HG03342 (cell line): ENCODE data around the gene UBXN11.

Experiments used
- ATAC-seq: cut with Tn5 transposase; IDR thresholded peaks from one replicate; pipeline ENCODE4 v1.9.1; 2021; ENCODE audit warnings: mild to moderate bottlenecking, moderate library complexity; ENCODE audit not compliant: unreplicated experiment

UBXN11 gene, protein sequence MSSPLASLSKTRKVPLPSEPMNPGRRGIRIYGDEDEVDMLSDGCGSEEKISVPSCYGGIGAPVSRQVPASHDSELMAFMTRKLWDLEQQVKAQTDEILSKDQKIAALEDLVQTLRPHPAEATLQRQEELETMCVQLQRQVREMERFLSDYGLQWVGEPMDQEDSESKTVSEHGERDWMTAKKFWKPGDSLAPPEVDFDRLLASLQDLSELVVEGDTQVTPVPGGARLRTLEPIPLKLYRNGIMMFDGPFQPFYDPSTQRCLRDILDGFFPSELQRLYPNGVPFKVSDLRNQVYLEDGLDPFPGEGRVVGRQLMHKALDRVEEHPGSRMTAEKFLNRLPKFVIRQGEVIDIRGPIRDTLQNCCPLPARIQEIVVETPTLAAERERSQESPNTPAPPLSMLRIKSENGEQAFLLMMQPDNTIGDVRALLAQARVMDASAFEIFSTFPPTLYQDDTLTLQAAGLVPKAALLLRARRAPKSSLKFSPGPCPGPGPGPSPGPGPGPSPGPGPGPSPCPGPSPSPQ

DNA sequence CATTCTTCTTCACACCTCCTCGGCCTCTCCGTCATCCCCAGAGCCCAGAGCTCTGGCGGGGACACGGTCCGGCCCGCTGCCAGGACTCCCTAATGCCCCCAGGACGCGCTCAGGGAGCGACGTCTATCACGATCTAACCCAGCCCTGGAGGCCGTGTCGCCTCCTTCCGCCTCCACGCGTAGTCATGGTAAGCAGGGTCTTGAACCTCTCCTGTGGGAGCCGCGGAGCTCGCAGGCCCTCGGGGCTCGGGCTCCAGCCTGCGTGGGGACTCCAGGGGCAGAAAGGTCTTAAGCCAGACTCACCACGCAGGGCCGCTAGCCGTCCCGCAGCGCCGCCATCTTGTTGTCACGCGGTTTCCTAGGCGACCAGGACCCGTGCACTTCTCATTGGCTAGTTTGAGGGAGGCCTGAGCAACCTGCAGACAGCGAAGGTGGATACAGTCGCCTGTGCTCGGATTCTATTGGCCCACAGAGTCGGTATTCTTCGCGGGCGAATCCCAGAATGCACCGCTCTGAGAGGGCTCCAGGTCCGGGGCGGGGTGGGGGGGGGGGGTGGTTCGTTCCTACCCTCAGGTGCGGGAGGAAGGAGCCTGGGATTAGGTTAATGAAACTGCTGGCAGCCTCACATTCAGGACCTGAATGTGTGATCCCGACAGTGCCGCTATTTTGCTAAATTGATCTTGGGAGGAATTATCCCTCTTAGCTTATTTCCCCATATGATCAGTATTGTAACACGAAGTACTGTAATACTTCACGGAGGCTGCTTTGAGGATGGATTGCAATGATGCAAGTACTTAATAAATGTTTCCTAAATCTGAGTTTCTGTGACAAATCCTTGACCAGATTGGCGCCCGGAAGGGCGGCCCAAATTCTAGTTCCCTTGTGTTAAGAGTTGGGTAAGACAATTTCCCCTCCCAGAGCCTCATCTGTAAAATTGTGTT is at the start of gene UBXN11:
Gene UBXN11, minus strand, starts transcription at position 347 of the 940 bp plus-strand sequence. CDS start 3,753 bp downstream, outside the sequence.
- ATAC-seq: peak; percentile 99

DNA sequence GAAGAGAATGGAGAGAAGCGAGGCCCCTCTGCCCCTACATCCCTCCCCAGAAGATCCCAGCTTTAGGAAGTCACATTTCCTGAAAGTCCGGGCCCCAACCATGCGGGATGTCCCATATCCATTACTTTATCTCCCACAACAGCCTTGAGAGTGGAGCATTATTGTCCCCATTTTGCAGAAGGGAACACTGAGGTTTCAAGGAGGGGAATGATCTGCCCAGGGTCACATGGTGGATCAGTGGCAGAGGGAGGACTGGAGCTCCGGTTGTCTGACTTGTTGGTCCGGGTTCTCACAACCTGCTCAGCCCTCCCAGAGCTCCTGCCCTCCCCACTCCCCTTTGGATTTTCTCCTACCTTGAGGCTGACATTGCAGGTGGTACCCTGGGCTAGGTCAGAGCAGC is 49.7 kb upstream of the UBXN11 start:
- no peak for ATAC-seq

DNA sequence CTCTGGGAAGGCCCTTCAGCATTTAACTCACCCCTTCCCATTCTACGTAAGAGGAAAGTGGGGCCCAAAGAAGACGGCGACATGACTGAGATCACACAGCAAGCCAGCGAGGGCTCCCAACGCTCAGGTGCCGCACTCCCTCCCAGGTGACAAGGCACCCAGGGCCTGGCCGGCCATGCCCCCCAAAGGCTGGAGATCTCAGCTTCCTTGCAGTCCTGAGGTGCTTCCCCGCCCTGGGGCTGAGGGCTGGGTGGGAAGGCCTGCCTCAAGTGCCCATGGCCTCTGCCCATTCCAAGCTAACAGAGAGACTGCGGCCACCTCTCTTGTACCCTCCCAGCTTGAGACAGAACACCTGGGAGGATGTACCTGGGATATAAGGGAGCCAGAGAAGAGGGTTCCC is 48.5 kb upstream of the UBXN11 start:
- ATAC-seq: no peak

DNA sequence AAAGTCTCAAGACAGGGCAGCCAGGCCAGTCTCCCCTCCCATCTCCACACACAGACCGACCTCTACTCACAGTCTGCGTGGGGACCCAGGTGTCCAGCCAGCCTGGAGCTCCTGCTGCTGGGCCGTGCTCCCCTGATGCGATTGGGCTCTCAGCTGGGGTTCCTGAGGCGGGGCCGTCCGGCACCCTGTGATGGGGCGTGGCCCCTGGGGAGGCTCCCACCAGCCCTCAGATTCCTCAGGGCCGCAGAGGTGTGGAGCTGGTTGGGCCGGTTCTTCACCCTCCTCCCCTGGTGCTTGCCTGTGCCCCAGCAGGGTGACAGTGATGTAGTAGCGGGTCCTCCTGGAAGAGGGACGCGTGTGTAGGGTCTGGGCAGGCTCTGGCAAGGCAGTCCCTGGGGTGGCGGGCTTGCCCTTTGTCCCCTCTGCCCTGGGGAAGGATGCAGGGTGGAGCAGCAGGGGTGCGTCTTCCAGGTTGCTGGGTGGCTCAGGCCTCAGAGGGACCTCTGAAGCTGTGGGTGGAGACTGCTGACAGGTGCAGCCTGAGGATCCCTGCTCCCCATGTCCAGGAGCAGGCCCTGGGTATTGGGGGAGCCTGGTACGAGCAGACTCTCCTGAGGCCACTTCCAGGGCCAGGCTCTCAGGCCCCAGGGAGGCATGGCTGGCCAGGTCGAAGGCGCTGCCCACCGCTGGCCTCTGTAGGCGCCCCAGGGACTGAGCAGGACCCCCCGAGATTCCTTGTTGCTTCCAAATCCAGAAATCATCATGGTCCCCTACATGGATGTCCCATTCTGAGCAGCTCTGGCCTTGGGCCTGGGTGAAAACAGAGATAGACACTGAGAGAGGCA is 47.8 kb upstream of the UBXN11 start, which contains the start of gene CRYBG2:
Gene CRYBG2, minus strand, starts transcription at position 155 of the 845 bp plus-strand sequence. CDS start 7,473 bp downstream, outside the sequence.
- no peak for ATAC-seq

DNA sequence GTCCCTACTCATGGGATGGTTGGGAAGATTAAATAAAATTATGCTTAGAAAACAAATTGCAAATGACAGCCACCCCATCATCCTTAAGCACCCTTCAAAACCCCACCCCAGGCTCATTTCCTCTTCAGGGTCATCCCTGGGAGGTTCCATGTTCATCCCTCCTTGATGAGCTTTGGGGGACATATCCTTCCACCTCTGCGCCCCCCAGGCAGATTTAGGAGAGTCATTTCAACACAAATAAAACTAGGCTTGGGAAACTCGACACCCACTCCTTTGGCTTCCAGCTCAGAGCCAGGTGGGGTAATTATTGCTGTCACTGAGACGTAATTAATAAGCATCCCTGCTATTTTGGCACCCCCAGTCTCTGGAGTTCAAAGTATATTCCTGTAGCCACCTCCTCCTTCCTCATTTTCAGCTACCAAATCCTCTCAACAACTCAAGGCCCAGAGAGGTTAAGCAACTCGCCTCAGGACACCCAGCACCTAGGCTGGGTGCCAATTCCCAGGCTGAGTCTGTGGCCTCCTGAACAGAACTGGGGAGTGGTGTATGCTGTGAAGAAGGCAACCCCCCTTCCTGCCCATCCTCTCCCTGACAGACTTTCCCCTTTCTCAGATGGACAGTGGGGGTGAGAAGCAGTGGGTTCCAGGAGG is 46.9 kb upstream of the UBXN11 start:
- ATAC-seq: no peak

DNA sequence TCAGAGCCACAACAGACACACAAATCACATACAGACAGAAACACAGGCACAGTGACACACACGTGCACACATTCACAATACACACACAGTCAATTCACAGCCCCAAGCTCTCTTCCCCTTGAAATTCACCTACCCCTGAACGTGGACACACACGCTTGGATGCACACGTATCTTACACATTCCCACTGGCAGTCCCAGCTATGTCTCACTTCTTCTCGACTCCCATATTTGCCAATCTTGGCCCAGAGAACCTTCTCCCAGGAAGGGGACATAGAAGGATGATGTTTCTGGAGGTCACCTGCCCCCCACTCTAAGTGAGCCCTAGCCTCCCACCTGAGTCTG is 45.9 kb upstream of the UBXN11 start:
- no peak for ATAC-seq

DNA sequence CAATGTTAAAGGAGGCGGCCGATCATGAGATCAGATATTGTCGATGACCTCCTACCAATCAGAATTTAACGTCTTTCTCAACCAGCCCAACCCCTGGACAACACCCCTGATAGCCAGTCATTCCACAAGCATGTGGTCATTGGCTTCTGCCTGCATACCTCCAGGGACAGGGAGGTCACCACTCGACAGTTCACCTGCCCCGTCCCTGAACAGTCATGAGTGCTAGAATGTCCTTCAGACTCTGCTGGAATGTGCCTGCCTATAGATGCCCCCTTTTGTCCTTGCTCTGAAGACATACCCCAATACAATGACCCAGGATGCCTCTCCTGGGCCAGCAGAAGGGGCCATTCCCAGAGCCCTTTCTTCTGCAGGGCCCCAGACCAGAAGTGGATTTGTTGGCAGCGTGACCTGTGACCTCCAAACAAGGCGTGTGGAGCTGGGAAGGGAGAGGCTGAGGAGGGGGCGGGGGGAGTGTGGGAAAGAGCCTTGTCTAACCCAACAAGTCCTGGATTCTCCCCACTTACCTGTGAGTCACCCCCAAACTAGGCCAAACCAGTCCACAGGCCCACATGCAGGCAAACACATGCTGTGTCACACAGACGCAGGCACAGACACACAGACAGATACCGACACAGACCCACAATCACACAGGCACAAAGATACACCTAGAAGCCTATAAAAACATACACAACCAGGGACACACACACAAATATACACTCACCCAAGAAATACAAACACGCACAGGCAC is 45.3 kb upstream of the UBXN11 start:
- ATAC-seq: no peak

DNA sequence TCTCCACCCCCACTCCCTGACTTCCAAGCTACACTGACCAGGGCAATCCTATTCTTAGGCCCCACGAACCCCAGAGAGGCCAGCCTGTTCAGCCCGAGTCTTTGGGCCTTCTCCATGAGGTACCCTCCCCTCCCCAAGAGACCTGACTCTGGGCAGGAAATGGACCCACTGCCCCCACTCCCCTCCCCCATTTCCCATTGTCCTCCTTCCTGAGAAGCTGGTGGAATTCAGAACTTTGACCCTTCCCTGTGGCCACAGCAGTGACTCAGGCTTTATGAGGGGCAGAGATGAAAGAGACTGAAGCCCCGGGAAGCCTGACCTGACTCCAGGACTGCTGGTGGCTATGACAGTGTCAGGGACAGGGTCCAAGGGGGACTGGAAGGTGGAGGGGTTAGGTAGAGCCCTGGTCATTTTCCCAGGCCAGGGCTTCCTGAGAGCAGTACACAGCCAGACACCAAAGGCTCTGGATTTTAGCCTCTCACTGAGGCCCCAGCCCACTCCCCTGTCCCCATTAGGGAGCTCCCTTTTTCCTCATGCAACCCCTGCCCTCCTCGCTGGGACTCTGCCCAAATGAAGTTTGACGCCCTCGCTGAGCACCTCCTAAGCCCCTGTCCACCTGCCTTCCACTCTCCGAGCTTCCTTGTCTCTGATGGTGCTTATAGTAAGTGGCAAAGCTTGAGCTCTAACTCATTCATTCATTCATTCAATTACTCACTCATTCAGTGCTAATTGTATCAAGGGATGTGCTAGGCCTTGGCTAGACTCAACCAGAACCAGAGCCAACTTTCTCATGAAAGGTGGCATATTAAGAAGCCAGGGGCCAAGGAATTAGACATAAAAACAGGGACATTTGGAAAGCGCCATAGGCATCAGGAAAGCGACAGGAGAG is 44.5 kb upstream of the UBXN11 start:
- ATAC-seq: no peak

DNA sequence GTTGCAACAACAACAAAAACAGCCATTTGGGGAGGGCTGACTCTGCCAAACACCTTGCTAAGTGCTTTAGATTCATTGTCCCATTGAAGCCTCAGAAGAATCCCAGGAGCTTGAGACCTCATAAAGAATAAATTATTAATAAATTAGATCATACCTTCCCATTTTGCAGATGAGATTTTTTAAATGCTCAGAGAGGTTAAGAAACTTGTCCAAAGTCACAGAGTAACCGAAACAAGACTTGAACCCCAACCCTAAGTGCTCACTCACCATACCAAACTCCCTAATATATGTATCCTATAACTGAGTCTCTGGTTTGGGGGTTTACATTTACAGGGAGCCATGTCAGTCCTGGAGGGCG is 43.9 kb upstream of the UBXN11 start:
- ATAC-seq: no peak

DNA sequence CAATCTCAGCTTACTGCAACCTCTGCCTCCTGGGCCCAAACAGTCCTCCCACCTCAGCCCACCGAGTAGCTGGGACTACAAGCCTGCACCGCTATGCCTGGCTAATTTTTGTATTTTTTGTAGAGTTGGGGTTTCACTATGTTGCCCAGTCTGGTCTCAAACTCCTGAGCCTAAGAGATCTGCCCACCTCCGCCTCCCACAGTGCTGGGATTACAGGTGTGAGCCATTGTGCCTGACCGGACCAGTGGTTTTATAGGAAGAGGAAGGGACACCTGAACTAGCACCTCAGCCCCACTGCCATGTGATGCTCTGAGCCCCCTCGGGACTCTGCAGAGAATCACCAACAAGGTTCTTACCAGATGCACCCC is 43.4 kb upstream of the UBXN11 start:
- no peak for ATAC-seq

DNA sequence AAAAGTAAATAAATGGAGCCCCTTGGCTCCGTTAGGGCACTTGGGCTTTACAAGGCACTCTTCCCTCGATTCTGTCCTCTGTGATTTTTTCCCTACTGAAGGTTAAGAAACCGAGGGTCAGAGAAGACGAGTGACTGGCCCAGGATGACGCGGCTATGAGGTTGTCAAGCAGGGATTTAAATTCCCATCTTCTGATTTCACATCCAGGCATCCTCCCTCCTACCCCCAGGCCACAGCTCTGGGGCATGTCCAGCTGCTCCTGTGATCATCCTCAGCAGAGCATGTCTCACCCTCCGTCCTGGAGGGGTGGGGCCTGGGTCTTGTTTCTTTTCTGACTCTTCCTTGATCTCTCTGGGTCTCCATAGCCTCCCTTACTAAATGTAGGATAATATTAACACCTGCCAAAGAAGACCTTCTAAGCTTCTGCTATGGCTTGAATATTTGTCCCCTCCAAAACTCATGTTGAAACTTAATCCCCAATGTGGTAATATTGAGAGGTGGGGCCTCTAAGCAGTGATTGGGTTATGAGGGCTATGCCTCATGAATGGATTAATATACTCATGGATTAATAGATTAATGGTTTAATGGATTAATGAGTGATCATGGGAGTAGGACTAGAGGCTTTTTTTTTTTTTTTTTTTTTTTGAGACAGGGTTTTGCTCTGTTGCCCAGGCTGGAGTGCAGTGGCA is 42.9 kb upstream of the UBXN11 start:
- ATAC-seq: no peak

DNA sequence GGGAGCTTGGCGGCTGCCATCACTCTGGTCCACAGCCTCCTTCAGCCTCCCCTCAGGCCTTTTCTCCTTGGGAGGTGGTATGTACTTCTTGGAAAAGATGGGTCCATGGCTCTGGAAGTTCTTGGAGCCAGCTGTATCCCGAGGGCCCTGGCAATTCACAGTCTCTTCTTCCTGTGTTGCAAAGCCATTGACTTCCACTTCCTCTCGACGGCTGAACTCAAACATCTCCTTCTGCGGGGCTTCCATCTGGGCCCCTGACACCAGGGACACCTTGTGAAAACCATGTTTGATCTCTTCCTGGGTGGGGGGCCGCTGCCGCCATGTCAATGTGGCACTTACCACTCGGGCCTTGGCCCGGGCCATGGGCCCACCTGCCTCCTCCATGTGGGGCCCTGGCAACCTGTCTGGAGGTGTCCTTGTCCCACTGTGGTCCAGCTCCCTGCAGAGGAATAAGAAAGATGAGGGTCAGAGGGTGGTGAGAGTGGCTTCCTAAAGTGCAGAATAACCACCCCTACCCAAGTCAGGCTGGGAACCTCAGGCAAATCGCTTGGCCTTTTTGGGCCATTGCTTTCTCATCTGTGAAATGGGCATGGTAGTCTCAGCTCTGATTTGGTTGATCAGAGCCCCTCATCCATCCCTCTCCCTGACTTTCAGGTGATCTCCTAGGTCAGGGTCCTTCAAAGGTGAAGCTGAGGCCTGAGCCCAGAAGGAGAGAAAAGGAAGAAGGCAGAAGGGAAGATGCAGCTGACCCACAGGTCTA is 40.0 kb upstream of the UBXN11 start:
- no peak for ATAC-seq

DNA sequence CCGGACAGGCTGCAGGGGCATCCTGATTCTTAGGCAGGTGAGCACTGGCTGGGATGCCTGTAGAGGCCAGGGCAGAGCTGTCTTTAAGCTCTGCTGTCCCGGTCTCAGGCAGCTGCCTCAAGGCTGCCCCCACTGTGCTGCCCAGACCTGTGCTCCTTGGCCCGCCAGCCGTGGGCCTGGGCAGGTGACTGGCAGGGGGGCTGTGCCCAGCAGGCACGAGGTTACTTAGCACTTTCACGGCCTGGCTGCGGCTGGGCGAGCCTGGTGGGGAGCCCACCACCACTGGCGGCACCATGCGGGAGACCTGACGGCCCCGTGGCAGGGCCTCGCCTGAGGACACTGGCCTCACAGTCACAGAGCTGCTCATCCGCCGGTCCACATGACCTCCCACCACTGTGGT is 39.3 kb upstream of the UBXN11 start:
- ATAC-seq: no peak

DNA sequence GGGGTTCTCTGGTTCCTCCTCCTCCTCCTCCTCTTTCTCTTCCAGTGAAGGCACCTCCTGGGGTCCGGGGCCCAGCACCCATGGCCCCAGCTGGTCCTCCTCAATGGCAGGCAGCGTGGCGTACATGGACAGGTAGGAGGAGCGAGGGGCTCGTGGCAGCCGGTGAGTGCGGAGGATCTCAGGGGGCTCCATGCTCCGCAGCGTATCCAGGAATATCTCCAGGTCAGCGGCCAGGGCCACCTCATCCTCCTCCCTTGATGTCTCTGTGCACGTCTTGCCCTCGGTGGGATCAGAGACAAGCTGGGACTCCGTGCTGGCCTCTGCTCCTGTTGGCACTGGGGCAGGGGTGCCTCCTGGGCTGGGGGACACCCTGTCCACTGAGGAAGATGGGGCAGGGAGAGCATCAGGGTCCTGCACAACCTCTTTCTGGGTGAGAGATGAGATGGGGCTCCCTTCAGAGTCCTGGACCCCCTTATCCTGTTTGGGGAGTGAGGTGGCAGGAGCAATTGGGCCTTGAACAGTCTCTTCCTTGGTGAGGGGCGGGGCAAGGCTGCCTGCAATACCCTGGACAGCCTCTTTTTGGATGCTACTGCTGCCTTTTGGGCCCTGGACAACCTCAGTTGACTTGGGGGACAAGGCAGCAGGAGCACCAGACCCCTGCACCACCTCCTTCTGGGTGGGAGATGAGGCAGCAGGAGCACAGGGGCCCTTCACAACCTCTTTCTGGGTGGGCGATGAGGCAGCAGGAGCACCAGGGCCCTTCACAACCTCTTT is 37.9 kb upstream of the UBXN11 start:
- ATAC-seq: no peak

DNA sequence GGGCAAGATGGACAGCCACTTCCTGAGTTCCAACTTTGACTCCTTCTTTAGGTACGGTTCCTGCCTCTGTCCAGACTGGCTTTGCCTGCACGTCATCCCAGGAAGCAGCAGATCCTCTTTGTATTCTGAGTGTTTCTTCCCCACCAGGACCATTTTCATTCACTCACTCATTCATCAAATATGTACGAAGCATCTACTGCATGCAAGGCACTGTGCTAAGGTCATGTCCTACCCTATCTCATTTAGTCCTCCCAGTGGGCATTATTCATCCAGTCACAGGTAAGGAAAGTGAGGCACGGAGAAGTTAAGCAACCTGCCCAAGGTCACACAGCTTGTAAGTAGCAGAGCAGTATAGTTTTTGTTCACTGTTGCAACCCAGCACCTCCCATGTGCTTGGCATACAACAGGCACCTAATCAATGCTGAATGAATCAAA is 33.6 kb upstream of the UBXN11 start:
- ATAC-seq: no peak

DNA sequence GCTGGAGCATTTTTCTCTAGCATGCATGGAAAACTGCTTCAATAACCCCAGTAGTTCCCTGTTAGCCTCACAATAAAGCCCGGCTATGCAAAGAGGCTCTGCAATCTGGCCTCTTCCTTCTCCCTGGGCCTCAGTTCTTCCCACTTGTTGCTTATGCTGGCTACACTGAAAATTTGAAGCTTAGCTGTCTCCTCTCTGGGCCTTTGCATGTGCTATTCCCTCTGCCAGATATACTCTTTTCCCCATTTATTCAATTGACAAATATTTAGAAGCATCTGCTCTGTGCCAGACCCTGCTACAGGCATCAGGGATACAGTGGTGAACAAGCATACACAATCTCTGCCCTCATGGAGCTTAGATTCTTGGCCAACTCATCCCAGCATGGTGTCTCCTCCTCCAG is 32.2 kb upstream of the UBXN11 start:
- ATAC-seq: no peak

DNA sequence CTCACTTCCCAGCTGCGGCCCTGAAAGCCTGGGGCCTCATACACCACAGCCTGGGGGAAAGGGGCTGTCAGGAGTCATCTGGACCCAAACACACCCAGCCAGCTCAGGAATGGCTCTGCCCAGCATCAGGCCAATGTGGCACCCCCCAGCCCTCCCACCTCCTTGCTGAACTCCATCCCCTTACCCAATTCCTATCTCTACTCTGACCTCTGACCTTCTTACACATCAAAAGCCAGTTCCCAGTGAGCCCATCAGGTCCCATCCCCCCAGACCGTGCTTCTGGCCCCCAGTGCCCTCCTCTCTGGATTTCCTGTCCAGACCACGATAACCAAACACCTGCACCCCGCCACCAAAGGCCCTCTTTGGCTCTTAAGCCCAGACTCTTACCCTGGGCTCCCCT is 31.2 kb upstream of the UBXN11 start:
- ATAC-seq: no peak
